HCT116 (cell line): ENCODE results near the gene SSMEM1. TPM values are rescaled to one million over a fixed set of nuclear protein-coding genes. Genes with fewer than 3 reads are reported as not detected.

Experiments
- ATAC-seq: fragments of 200-7000 bp; cut with Tn5 transposase; 2 replicates; pipeline ENCODE4 v1.9.1; 2020; ENCODE audit warnings: mild to moderate bottlenecking, moderate library complexity
- BruUV-seq: library from RNA; stranded (reverse); fragments of 400-500 nt; replicated peaks from 2 replicates; lab custom pipeline; 2021; lab: Mats Ljungman, UMichigan
- CTCF ChIA-PET: fragments of 300-600 bp; sonication (Branson Sonifier 250); formaldehyde crosslinking; loops from one replicate; lab custom pipeline; 2021; ENCODE audit warnings: antibody characterized with exemption; lab: Charles Lee
- POLR2A ChIA-PET: fragments of 300-600, 350-600 bp; sonication (Branson Sonifier 250); formaldehyde crosslinking; loops from one replicate; lab custom pipeline; 2021; ENCODE audit warnings: antibody characterized with exemption; lab: Charles Lee
- RAD21 ChIA-PET, 2 experiments: fragments of 300-600 bp; sonication (Branson Sonifier 250); formaldehyde crosslinking; loops; one replicate each; lab custom pipeline; 2023; ENCODE audit warnings: low total read pairs in 2 of 2; ENCODE audit not compliant: uncharacterized antibody in 2 of 2, unreplicated experiment in 2 of 2, low non-redundant PET in 1 of 2; lab: Charles Lee
- DNase-seq: peaks from one replicate; pipeline ENCODE4 v3.0.0-alpha.2; 2010; ENCODE audit warnings: low read depth, low spot score
- H2AFZ ChIP-seq: fragments of 200-600 bp; shearing (Covaris generic), sonication (generic); 2 replicates; pipeline ENCODE4 v1.6.1; 2017; ENCODE audit warnings: low read depth, mixed run types, mixed read lengths, antibody characterized with exemption, low read length; ENCODE audit not compliant: poor library complexity, severe bottlenecking
- H3K27ac ChIP-seq: 2 replicates; pipeline ENCODE4 v1.5.1; 2012; ENCODE audit warnings: low read depth, low read length
- H3K27me3 ChIP-seq: fragments of 200-600 bp; sonication (generic); 2 replicates; pipeline ENCODE4 v1.6.1; 2016; ENCODE audit warnings: mixed run types, low read length, mixed read lengths; ENCODE audit not compliant: insufficient read depth
- H3K36me3 ChIP-seq, 2 experiments: fragments of 200-500 bp in 1 of 2; fragments of 200-600 bp in 1 of 2; sonication (Bioruptor generic) in 1 of 2; sonication (generic) in 1 of 2; 2 replicates each; pipeline versions ENCODE4 v1.5.1 to v1.6.1; 2014 to 2016; ENCODE audit warnings: low read length in 2 of 2, inconsistent platforms in 1 of 2, mixed read lengths in 1 of 2, mixed run types in 1 of 2; ENCODE audit not compliant: insufficient read depth in 2 of 2, control insufficient read depth in 1 of 2
- H3K4me1 ChIP-seq, 2 experiments: fragments of 200-600 bp in 1 of 2; sonication (generic) in 1 of 2; 2 replicates each; pipeline versions ENCODE4 v1.5.1 to v1.6.1; 2012 to 2017; ENCODE audit warnings: low read length in 2 of 2, inconsistent platforms in 1 of 2, mild to moderate bottlenecking in 1 of 2, mixed read lengths in 1 of 2, mixed run types in 1 of 2, moderate library complexity in 1 of 2; ENCODE audit not compliant: insufficient read depth in 2 of 2, control insufficient read depth in 1 of 2
- H3K4me2 ChIP-seq: fragments of 200-600 bp; sonication (generic); 2 replicates; pipeline ENCODE4 v1.6.1; 2017; ENCODE audit warnings: mixed run types, low read length, mixed read lengths
- H3K4me3 ChIP-seq, 2 experiments: fragments of 200-600 bp in 1 of 2; sonication (generic) in 1 of 2; replicated peaks in 1 of 2; 2 replicates each; pipeline ENCODE4 v1.5.1; 2011 to 2016; ENCODE audit warnings: low read length in 2 of 2, control low read depth in 1 of 2, low read depth in 1 of 2, mild to moderate bottlenecking in 1 of 2, mixed read lengths in 1 of 2, mixed run types in 1 of 2
- H3K79me2 ChIP-seq: fragments of 200-600 bp; sonication (generic); 2 replicates; pipeline ENCODE4 v1.6.1; 2017; ENCODE audit warnings: mild to moderate bottlenecking, mixed run types, low read length, moderate library complexity, mixed read lengths; ENCODE audit not compliant: insufficient read depth
- H3K9ac ChIP-seq: fragments of 200-600 bp; sonication (generic); 2 replicates; pipeline ENCODE4 v1.6.1; 2016; ENCODE audit warnings: low read length, mixed read lengths
- H3K9me2 ChIP-seq: fragments of 200-600 bp; sonication (generic), shearing (Covaris generic); 2 replicates; pipeline ENCODE4 v1.6.1; 2017; ENCODE audit warnings: mixed run types, mild to moderate bottlenecking, moderate library complexity; ENCODE audit not compliant: insufficient read depth
- H3K9me3 ChIP-seq, 2 experiments: fragments of 200-500 bp in 1 of 2; fragments of 200-600 bp in 1 of 2; sonication (Bioruptor generic) in 1 of 2; sonication (generic) in 1 of 2; 2 replicates each; pipeline ENCODE4 v1.6.1; 2014 to 2017; ENCODE audit warnings: low read length in 2 of 2, mixed read lengths in 2 of 2, inconsistent platforms in 1 of 2, low read depth in 1 of 2, mild to moderate bottlenecking in 1 of 2, mixed run types in 1 of 2, moderate library complexity in 1 of 2; ENCODE audit not compliant: control insufficient read depth in 1 of 2, insufficient read depth in 1 of 2
- H4K20me1 ChIP-seq: fragments of 200-600 bp; sonication (generic), shearing (Covaris generic); 2 replicates; pipeline ENCODE4 v1.6.1; 2017; ENCODE audit warnings: mixed run types, mild to moderate bottlenecking, moderate library complexity; ENCODE audit not compliant: insufficient read depth
- ATF3 ChIP-seq: IDR thresholded peaks from 2 replicates; pipeline ENCODE4 v1.6.1; 2012
- CTCF ChIP-seq, 3 experiments: fragments of 200-600 bp in 1 of 3; sonication (generic) in 1 of 3; IDR thresholded peaks in 2 of 3; conservative IDR thresholded peaks in 1 of 3; 2 replicates each; pipeline ENCODE4 v1.5.1; 2012 to 2017; ENCODE audit warnings: low read depth in 2 of 3, low read length in 2 of 3, antibody characterized with exemption in 1 of 3, borderline replicate concordance in 1 of 3, control low read depth in 1 of 3, mild to moderate bottlenecking in 1 of 3, mixed read lengths in 1 of 3, mixed run types in 1 of 3, moderate library complexity in 1 of 3; ENCODE audit not compliant: insufficient read depth in 1 of 3
- EGR1 ChIP-seq: IDR thresholded peaks from 2 replicates; pipeline ENCODE4 v1.6.1; 2012; ENCODE audit warnings: low read depth
- ELF1 ChIP-seq: IDR thresholded peaks from 2 replicates; pipeline ENCODE4 v1.6.1; 2012; ENCODE audit warnings: low read depth, borderline replicate concordance
- EZH2 ChIP-seq: fragments of 200-600 bp; sonication (generic); IDR thresholded peaks from 2 replicates; pipeline ENCODE4 v1.6.1; 2017; ENCODE audit warnings: antibody characterized with exemption, mixed run types
- FOSL1 ChIP-seq: IDR thresholded peaks from 2 replicates; pipeline ENCODE4 v1.6.1; 2012; ENCODE audit warnings: low read depth
- JUND ChIP-seq: IDR thresholded peaks from 2 replicates; pipeline ENCODE4 v1.6.1; 2012
- POLR2A ChIP-seq: IDR thresholded peaks from 2 replicates; pipeline ENCODE4 v1.7.0; 2011; ENCODE audit warnings: borderline replicate concordance; ENCODE audit not compliant: insufficient read depth, insufficient read length; ENCODE audit errors: extremely low read depth
- RAD21 ChIP-seq: IDR thresholded peaks from 2 replicates; pipeline ENCODE4 v1.6.1; 2012; ENCODE audit warnings: low read depth, mild to moderate bottlenecking
- REST ChIP-seq: IDR thresholded peaks from 2 replicates; pipeline ENCODE4 v1.6.1; 2012; ENCODE audit warnings: low read depth
- SIN3A ChIP-seq: IDR thresholded peaks from 2 replicates; pipeline ENCODE4 v1.6.1; 2012; ENCODE audit warnings: low read depth
- SP1 ChIP-seq: IDR thresholded peaks from 2 replicates; pipeline ENCODE4 v1.6.1; 2012; ENCODE audit warnings: low read depth
- SRF ChIP-seq: IDR thresholded peaks from 2 replicates; pipeline ENCODE4 v1.6.1; 2012; ENCODE audit warnings: low read depth
- TCF7L2 ChIP-seq: IDR thresholded peaks from 2 replicates; pipeline ENCODE4 v1.7.0; 2011; ENCODE audit warnings: borderline replicate concordance, inconsistent platforms; ENCODE audit not compliant: insufficient read depth, insufficient read length; ENCODE audit errors: extremely low read depth
- YY1 ChIP-seq: IDR thresholded peaks from 2 replicates; pipeline ENCODE4 v1.6.1; 2011; ENCODE audit warnings: low read length, low read depth, moderate library complexity, mild to moderate bottlenecking; ENCODE audit not compliant: insufficient replicate concordance; ENCODE audit errors: extremely low read depth
- ZBTB33 ChIP-seq: IDR thresholded peaks from 2 replicates; pipeline ENCODE4 v1.6.1; 2011; ENCODE audit warnings: mild to moderate bottlenecking, low read length, moderate library complexity; ENCODE audit not compliant: insufficient replicate concordance; ENCODE audit errors: extremely low read depth
- ZNF274 ChIP-seq: fragments of 200-500 bp; sonication (Bioruptor generic); IDR thresholded peaks from 2 replicates; pipeline ENCODE4 v1.6.1; 2014; ENCODE audit warnings: mild to moderate bottlenecking, low read depth, low read length, inconsistent platforms
- intact Hi-C: fragments of 100-400 bp; cut with micrococcal nuclease; formaldehyde crosslinking; loops from 2 replicates; pipeline ENCODE4 v1.10.0; 2022
- total RNA-seq: library from RNA; stranded (reverse); gene quantifications from one replicate; pipeline ENCODE4 v1.2.1, GENCODE V29; 2021; ENCODE audit not compliant: unreplicated experiment

SSMEM1 gene
- total RNA-seq, 1 experiment from 2014 or later: not detected

GRCh38 chr7:130218806-130219620, 11.4 kb downstream of the SSMEM1 start (continued):
- TF ChIP-seq POLR2A (no peak), EZH2 (no peak), FOSL1 (no peak)

GRCh38 chr7:130219871-130220270, 12.2 kb downstream of the SSMEM1 start:
- no peaks in the 10 kb centered on the region for H3K27me3 ChIP-seq
- no peaks in the 10 kb centered on the region for H3K9me3 ChIP-seq
- no peaks in the 10 kb centered on the region for H3K36me3 ChIP-seq
- CTCF ChIA-PET: no interaction called here
- intact Hi-C loops: no loop called here
- no peak for ATAC-seq
- no peaks in the 10 kb centered on the region for H3K79me2 ChIP-seq
- H3K4me2 ChIP-seq: no peak overlapping the region
- no TSS peak for BruUV-seq
- H4K20me1 ChIP-seq: no peaks in the 10 kb centered on the region
- no peak overlapping the region for H2AFZ ChIP-seq
- no peak overlapping the region for H3K27ac ChIP-seq
- TF ChIP-seq JUND: no peak
- no peak for TF ChIP-seq ZBTB33
- TF ChIP-seq SIN3A: no peak
- no peak for TF ChIP-seq ZNF274
- no peak for TF ChIP-seq EZH2
- TF ChIP-seq ATF3: no peak
- TF ChIP-seq REST: no peak
- TF ChIP-seq RAD21: no peak
- no peak for TF ChIP-seq SP1
- TF ChIP-seq FOSL1: no peak
- TF ChIP-seq YY1: no peak
- TF ChIP-seq POLR2A: no peak
- no peak for TF ChIP-seq CTCF (IDR thresholded peaks at IDR 0.05 in 2 of 3, conservative IDR thresholded peaks at IDR 0.05 in 1 of 3; ENCODE audit: borderline replicate concordance in 1 of 3, insufficient read depth in 1 of 3, low read depth in 2 of 3, low read length in 2 of 3)
- TF ChIP-seq ELF1: no peak
- TF ChIP-seq SRF: no peak
- no peak for TF ChIP-seq EGR1
- no peak for TF ChIP-seq TCF7L2
- TF ChIP-seq, all 23 proteins: peak for 0
- ChIA-PET POLR2A (no interaction called here), RAD21 (no interaction called here)
- no peak overlapping the region for H3K9ac ChIP-seq
- H3K4me3 ChIP-seq: no peak overlapping the region
- H3K9me2 ChIP-seq: no peaks in the 10 kb centered on the region
- peaks cover 0 to 1% of the 10 kb centered on the region in 2 experiments; a peak in 1 of 4 replicates for H3K4me1 ChIP-seq
- DNase-seq: no peak
